ENCODE results near the gene PPP2R3A.
"Not testable (repeated sequence)": the region's sequence is repeated elsewhere in the genome, so short reads cannot be mapped to it uniquely, and the experiment has no call there.

Gene PPP2R3A

GRCh38 chr3:136075218-136075808 lies 109.8 kb downstream of the PPP2R3A start:
- peak; percentile 85 for DNase-seq (ENCODE audit: low read depth)
- TF ChIP-seq MYC (IDR thresholded peaks at IDR 0.05; ENCODE audit: low read depth, low read length) (peak; percentile 60), CTCF (IDR thresholded peaks at IDR 0.05; ENCODE audit: low read depth, low read length) (peak; percentile 76), MAX (IDR thresholded peaks at IDR 0.05; ENCODE audit: low read depth, low read length) (peak; percentile 44), POLR2A (IDR thresholded peaks at IDR 0.05; ENCODE audit: extremely low read depth, insufficient read length) (no peak)
- H3K4me3 ChIP-seq (ENCODE audit: low read depth, low read length), result no peak overlapping the region

- peak; percentile 69 for DNase-seq (ENCODE audit: low read depth)
- no peak for TF ChIP-seq POLR2A (IDR thresholded peaks at IDR 0.05; ENCODE audit: extremely low read depth, insufficient read length)
- no peak for TF ChIP-seq CTCF (IDR thresholded peaks at IDR 0.05; ENCODE audit: low read depth, low read length)
- TF ChIP-seq MYC (IDR thresholded peaks at IDR 0.05; ENCODE audit: low read depth, low read length), result no peak
- no peak for TF ChIP-seq MAX (IDR thresholded peaks at IDR 0.05; ENCODE audit: low read depth, low read length)
- no peak overlapping the region for H3K4me3 ChIP-seq (ENCODE audit: low read depth, low read length)
Measured at GRCh38 chr3:136075811-136076210, 110.3 kb downstream of the PPP2R3A start.

GRCh38 chr3:136078421-136079364 lies 113.2 kb downstream of the PPP2R3A start:
- no peak overlapping the region for H3K4me3 ChIP-seq (ENCODE audit: low read depth, low read length)
- TF ChIP-seq MYC (IDR thresholded peaks at IDR 0.05; ENCODE audit: low read depth, low read length) (no peak), CTCF (IDR thresholded peaks at IDR 0.05; ENCODE audit: low read depth, low read length) (peak; percentile 46)
- peak; percentile 46 for DNase-seq (ENCODE audit: low read depth)

- DNase-seq (ENCODE audit: low read depth); H3K4me3 ChIP-seq (ENCODE audit: low read depth, low read length): not testable (repeated sequence)
Measured at GRCh38 chr3:136083641-136084382, 118.3 kb downstream of the PPP2R3A start.

- not testable (repeated sequence) for H3K4me3 ChIP-seq (ENCODE audit: low read depth, low read length); DNase-seq (ENCODE audit: low read depth)
Measured at GRCh38 chr3:136085067-136085466, 119.5 kb downstream of the PPP2R3A start.

GRCh38 chr3:136093771-136094170 lies 128.2 kb downstream of the PPP2R3A start:
- H3K4me3 ChIP-seq (ENCODE audit: low read depth, low read length), result no peak overlapping the region
- no peak for DNase-seq (ENCODE audit: low read depth)
- TF ChIP-seq MAX (IDR thresholded peaks at IDR 0.05; ENCODE audit: low read depth, low read length), result no peak
- no peak for TF ChIP-seq CTCF (IDR thresholded peaks at IDR 0.05; ENCODE audit: low read depth, low read length)
- TF ChIP-seq POLR2A (IDR thresholded peaks at IDR 0.05; ENCODE audit: extremely low read depth, insufficient read length), result no peak
- no peak for TF ChIP-seq MYC (IDR thresholded peaks at IDR 0.05; ENCODE audit: low read depth, low read length)
